Astrocyte (in vitro differentiated cells and primary cell): ENCODE measurements around the gene MDM2. TPM values are rescaled to one million over a fixed set of nuclear protein-coding genes. Genes with fewer than 3 reads are reported as not detected.
A peak's percentile ranks its signal among the peaks of the same experiment; 100 is the strongest.

Experiments
- DNase-seq: peaks from one replicate; pipeline ENCODE4 v3.0.0-alpha.2; 2010; ENCODE audit warnings: low read depth
- FAIRE-seq: peaks from 2 replicates; lab custom pipeline; 2011; peaks lifted over from hg19 to GRCh38; lab: Jason Lieb, UNC
- H2AFZ ChIP-seq: 2 replicates; pipeline ENCODE4 v1.6.0; 2012; ENCODE audit warnings: low read depth, low read length, inconsistent platforms
- H3K27ac ChIP-seq: 2 replicates; pipeline ENCODE4 v1.5.1; 2011; ENCODE audit warnings: low read depth, low read length, inconsistent platforms
- H3K27me3 ChIP-seq: 2 replicates; pipeline ENCODE4 v1.6.0; 2011; ENCODE audit warnings: low read length, inconsistent platforms; ENCODE audit not compliant: insufficient read depth
- H3K36me3 ChIP-seq: 2 replicates; pipeline ENCODE4 v1.5.1; 2011; ENCODE audit warnings: low read length, inconsistent platforms; ENCODE audit not compliant: insufficient read depth
- H3K4me1 ChIP-seq: 2 replicates; pipeline ENCODE4 v1.5.1; 2011; ENCODE audit warnings: low read length, inconsistent platforms; ENCODE audit not compliant: insufficient read depth
- H3K4me2 ChIP-seq: 2 replicates; pipeline ENCODE4 v1.6.0; 2012; ENCODE audit warnings: low read length, inconsistent platforms
- H3K4me3 ChIP-seq: 2 replicates; pipeline ENCODE4 v1.5.1; 2011; ENCODE audit warnings: low read depth, mild to moderate bottlenecking, low read length, inconsistent platforms; ENCODE audit not compliant: insufficient read depth
- H3K79me2 ChIP-seq: 2 replicates; pipeline ENCODE4 v1.6.0; 2012; ENCODE audit warnings: mild to moderate bottlenecking, low read length, inconsistent platforms; ENCODE audit not compliant: insufficient read depth
- H3K9ac ChIP-seq: 2 replicates; pipeline ENCODE4 v1.6.0; 2012; ENCODE audit warnings: mild to moderate bottlenecking, low read length, inconsistent platforms
- H3K9me3 ChIP-seq: 2 replicates; pipeline ENCODE4 v1.5.1; 2012; ENCODE audit warnings: low read depth, mild to moderate bottlenecking, low read length, inconsistent platforms; ENCODE audit not compliant: insufficient read depth
- H4K20me1 ChIP-seq: 2 replicates; pipeline ENCODE4 v1.6.0; 2012; ENCODE audit warnings: low read length, inconsistent platforms; ENCODE audit not compliant: insufficient read depth
- H3K27ac Mint-ChIP-seq: one replicate; pipeline ENCODE4 v1.8.0; 2021; ENCODE audit warnings: mild to moderate bottlenecking, mixed read lengths; ENCODE audit not compliant: unreplicated experiment
- H3K27me3 Mint-ChIP-seq: one replicate; pipeline ENCODE4 v1.8.0; 2021; ENCODE audit warnings: low read depth, mixed read lengths; ENCODE audit not compliant: unreplicated experiment
- H3K36me3 Mint-ChIP-seq: one replicate; pipeline ENCODE4 v1.8.0; 2021; ENCODE audit warnings: low read depth, mixed read lengths; ENCODE audit not compliant: unreplicated experiment
- H3K4me1 Mint-ChIP-seq: one replicate; pipeline ENCODE4 v1.8.0; 2021; ENCODE audit warnings: low read depth, mixed read lengths; ENCODE audit not compliant: unreplicated experiment
- H3K4me3 Mint-ChIP-seq: one replicate; pipeline ENCODE4 v1.8.0; 2021; ENCODE audit warnings: mild to moderate bottlenecking, moderate library complexity, mixed read lengths; ENCODE audit not compliant: unreplicated experiment
- H3K9me3 Mint-ChIP-seq: one replicate; pipeline ENCODE4 v1.8.0; 2021; ENCODE audit warnings: mild to moderate bottlenecking, mixed read lengths; ENCODE audit not compliant: unreplicated experiment
- EZH2 ChIP-seq: IDR thresholded peaks from 2 replicates; pipeline ENCODE4 v1.6.1; 2012; ENCODE audit warnings: mild to moderate bottlenecking, low read length, inconsistent platforms; ENCODE audit not compliant: insufficient read depth
- total RNA-seq: library from RNA; stranded (reverse); gene quantifications from 2 replicates; pipeline ENCODE4 v1.2.1, GENCODE V29; 2021
- TF ChIP-seq, protein P1 (sequence below): IDR thresholded peaks from 2 replicates; pipeline ENCODE4 v1.5.1; 2011; ENCODE audit warnings: low read depth, mild to moderate bottlenecking, inconsistent platforms, low read length, moderate library complexity; ENCODE audit not compliant: insufficient read depth

Gene MDM2
- total RNA-seq, 1 donor from 2014 or later, result 828 TPM

- peaks cover 85% of the 10 kb centered on the region for H4K20me1 ChIP-seq
- H3K9ac ChIP-seq, result no peak overlapping the region
- peak overlapping the region; percentile 79 for H3K27ac Mint-ChIP-seq
- no peaks in the 10 kb centered on the region for H3K9me3 ChIP-seq
- H3K4me1 ChIP-seq, result peaks cover 19% of the 10 kb centered on the region
- peaks cover 25% of the 10 kb centered on the region for H3K36me3 Mint-ChIP-seq
- peak overlapping the region; percentile 7 for H3K4me2 ChIP-seq
- H3K27ac ChIP-seq, result peak overlapping the region; percentile 28
- no peaks in the 10 kb centered on the region for H3K27me3 ChIP-seq
- H3K9me3 Mint-ChIP-seq, result no peaks in the 10 kb centered on the region
- H3K4me3 ChIP-seq, result no peak overlapping the region
- H2AFZ ChIP-seq, result no peak overlapping the region
- H3K36me3 ChIP-seq, result peaks cover 60% of the 10 kb centered on the region
- FAIRE-seq (no peak), DNase-seq (peak; percentile 80)
- H3K79me2 ChIP-seq, result peaks cover 71% of the 10 kb centered on the region
- H3K4me3 Mint-ChIP-seq, result peak overlapping the region; percentile 51
- TF ChIP-seq, protein P1, sequence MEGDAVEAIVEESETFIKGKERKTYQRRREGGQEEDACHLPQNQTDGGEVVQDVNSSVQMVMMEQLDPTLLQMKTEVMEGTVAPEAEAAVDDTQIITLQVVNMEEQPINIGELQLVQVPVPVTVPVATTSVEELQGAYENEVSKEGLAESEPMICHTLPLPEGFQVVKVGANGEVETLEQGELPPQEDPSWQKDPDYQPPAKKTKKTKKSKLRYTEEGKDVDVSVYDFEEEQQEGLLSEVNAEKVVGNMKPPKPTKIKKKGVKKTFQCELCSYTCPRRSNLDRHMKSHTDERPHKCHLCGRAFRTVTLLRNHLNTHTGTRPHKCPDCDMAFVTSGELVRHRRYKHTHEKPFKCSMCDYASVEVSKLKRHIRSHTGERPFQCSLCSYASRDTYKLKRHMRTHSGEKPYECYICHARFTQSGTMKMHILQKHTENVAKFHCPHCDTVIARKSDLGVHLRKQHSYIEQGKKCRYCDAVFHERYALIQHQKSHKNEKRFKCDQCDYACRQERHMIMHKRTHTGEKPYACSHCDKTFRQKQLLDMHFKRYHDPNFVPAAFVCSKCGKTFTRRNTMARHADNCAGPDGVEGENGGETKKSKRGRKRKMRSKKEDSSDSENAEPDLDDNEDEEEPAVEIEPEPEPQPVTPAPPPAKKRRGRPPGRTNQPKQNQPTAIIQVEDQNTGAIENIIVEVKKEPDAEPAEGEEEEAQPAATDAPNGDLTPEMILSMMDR, result no peak
- TF ChIP-seq EZH2, result no peak
- H3K27me3 Mint-ChIP-seq, result no peaks in the 10 kb centered on the region
- peaks cover 42% of the 10 kb centered on the region for H3K4me1 Mint-ChIP-seq
Observed at GRCh38 chr12:68823696-68824095, 15.7 kb downstream of the MDM2 start.

DNA sequence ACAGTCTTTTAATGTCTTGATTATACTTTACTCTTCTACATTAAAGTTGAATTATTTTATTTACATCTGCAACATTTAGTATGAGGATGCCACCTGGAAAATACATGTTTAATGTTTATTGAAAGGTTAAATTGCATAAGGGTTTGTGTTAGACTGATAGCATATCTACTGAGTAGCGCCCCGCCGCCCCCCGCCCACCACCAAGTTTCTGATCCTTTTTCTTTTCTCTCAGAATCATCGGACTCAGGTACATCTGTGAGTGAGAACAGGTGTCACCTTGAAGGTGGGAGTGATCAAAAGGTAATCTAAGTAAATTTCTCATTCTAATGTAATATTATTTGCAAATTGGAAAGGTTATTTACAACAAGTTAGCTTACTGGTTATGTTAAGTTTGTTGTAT is 16.2 kb downstream of the MDM2 start:
- Histone ChIP-seq H3K9ac (no peak overlapping the region), H3K9me3 (no peaks in the 10 kb centered on the region), H3K4me2 (peak overlapping the region; percentile 7), H3K27ac (peak overlapping the region; percentile 28), H4K20me1 (peaks cover 84% of the 10 kb centered on the region), H3K4me1 (peaks cover 19% of the 10 kb centered on the region), H3K4me3 (no peak overlapping the region), H2AFZ (no peak overlapping the region), H3K27me3 (no peaks in the 10 kb centered on the region), H3K36me3 (peaks cover 59% of the 10 kb centered on the region), H3K79me2 (peaks cover 70% of the 10 kb centered on the region)
- Mint-ChIP-seq H3K4me3 (peak overlapping the region; percentile 51), H3K4me1 (peaks cover 41% of the 10 kb centered on the region), H3K9me3 (no peaks in the 10 kb centered on the region), H3K36me3 (peaks cover 25% of the 10 kb centered on the region), H3K27me3 (no peaks in the 10 kb centered on the region), H3K27ac (peak overlapping the region; percentile 79)
- DNase-seq (no peak), FAIRE-seq (no peak)
- no peak for TF ChIP-seq EZH2
- TF ChIP-seq, protein P1, result no peak

DNA sequence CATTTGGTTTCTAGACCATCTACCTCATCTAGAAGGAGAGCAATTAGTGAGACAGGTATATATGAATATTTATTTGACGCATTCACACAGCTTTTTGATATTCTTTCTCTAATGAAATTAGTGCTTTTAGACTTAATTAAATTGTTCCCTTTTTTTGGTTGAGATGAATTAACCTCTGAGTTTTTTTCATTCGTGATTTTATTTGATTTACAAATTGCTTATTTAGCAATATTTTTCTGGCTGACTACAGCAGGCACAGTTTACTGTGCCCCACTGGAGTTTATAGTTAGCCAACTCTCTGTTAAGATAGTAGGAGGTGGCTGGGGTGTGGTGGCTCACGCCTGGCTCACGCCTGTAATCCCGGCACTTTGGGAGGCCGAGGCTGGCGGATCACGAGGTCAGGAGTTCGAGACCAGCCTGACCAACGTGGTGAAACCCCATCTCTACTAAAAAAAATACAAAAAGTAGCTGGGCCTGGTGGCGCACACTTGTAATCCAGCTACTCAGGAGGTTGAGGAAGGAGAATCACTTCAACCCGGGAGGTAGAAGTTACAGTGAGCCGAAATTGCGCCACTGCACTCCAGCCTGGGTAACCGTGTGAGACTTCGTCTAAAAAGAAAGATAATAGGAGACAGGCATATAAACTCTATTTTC is 16.7 kb downstream of the MDM2 start:
- Histone ChIP-seq H2AFZ (no peak overlapping the region), H3K9ac (no peak overlapping the region), H3K4me3 (no peak overlapping the region), H3K9me3 (no peaks in the 10 kb centered on the region), H3K4me1 (peaks cover 19% of the 10 kb centered on the region), H3K27me3 (no peaks in the 10 kb centered on the region), H3K79me2 (peaks cover 67% of the 10 kb centered on the region), H4K20me1 (peaks cover 84% of the 10 kb centered on the region), H3K4me2 (no peak overlapping the region), H3K27ac (no peak overlapping the region), H3K36me3 (peaks cover 58% of the 10 kb centered on the region)
- DNase-seq (no peak), FAIRE-seq (no peak)
- no peak for TF ChIP-seq EZH2
- TF ChIP-seq, protein P1, result no peak
- H3K4me3 Mint-ChIP-seq, result peak overlapping the region; percentile 51
- no peaks in the 10 kb centered on the region for H3K27me3 Mint-ChIP-seq
- H3K27ac Mint-ChIP-seq, result peak overlapping the region; percentile 79
- H3K9me3 Mint-ChIP-seq, result no peaks in the 10 kb centered on the region
- H3K4me1 Mint-ChIP-seq, result peaks cover 38% of the 10 kb centered on the region
- peaks cover 25% of the 10 kb centered on the region for H3K36me3 Mint-ChIP-seq
